Right hindlimb (tissue), 1 donor: ENCODE measurements around the gene PHF20.
"Not testable (repeated sequence)": the region's sequence is repeated elsewhere in the genome, so short reads cannot be mapped to it uniquely, and the experiment has no call there.

Experiments
- DNase-seq: peaks from one replicate; pipeline ENCODE4 v3.0.0-alpha.2; 2018

The PHF20 gene

DNA sequence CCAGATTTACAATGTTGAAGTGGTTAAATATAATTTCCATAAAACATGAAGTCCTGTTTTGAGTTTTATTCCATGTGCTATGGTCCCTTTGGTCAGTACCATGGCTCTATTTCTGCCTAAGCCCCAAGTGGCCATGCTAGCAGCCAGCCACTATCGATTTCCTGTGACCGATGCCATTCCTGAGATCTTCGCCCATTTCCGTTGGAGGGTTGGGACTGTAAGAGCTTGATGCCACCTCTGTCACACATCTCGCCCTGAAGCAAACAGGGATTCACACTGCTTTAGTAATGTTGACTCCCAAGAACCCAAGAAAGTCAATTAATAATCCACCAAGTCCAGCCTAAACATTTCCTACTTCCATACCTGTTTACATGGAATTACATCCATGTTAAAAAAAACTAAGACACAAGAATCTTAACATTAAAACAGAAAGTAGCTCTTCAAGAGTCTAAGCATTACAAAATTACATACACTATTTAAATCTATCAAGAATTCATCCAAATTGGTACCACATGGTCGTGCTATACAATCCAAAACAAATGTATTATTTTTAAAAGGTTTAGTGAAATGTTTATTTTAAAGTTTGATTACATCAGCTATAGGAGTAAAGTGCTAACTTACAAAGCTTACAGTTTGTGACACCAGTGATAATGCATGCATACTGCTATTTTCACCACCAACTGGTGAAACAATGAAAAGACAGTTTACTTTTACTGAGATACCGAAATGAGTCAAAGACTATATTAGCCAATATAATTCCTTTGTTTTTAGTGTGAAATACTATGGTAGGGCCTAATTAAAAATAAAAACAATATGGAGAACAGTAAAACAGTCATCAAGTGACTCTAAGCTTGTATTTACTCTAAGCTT lies 32.3 kb upstream of the PHF20 start:
- no peak for DNase-seq

DNA sequence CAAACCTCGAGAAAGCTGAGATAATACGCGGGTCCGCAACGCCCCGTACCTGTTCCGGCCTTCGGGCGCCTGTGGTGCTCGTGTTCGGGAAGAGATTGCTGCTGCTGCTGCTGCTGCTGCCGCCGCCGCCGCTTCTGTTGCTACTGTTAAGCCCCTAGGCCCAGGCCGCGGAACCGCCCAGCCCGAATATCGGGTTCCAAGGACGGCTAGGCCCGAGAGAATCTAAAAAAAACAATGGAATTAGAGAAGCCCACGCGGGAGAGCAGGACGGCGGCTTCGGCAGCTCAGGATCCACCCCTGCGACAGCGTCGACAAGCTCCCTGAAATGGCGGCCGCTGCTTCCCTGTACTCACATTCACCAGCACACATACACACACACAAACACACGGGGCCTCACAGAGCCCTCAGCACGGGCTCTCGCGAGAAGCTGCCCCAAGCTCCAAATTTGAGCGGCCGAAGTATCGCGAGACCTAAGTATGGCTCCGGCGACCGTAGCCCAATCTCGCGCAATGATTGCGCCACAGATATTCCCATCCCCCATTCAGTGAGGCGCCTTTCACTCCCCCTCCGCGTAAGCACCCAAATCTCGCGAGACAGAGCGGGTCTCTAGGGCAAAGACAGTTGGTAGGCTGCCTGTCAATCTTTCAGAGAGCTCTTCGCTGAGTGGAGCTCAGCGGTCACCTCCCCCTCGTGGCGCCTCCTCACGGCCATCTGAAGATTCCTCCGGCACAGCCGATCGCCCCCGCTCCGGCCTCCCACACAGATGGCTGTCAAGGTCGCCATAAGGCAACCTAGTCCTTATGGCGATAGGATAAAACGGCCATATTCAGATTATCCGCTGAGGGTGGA lies 29.7 kb upstream of the PHF20 start, which contains the start of gene RBM39:
TSS of gene RBM39 (minus strand) at position 369 of the 849 bp plus-strand sequence. CDS start 1,386 bp downstream, outside the sequence.
- DNase-seq, result peak; percentile 100

DNA sequence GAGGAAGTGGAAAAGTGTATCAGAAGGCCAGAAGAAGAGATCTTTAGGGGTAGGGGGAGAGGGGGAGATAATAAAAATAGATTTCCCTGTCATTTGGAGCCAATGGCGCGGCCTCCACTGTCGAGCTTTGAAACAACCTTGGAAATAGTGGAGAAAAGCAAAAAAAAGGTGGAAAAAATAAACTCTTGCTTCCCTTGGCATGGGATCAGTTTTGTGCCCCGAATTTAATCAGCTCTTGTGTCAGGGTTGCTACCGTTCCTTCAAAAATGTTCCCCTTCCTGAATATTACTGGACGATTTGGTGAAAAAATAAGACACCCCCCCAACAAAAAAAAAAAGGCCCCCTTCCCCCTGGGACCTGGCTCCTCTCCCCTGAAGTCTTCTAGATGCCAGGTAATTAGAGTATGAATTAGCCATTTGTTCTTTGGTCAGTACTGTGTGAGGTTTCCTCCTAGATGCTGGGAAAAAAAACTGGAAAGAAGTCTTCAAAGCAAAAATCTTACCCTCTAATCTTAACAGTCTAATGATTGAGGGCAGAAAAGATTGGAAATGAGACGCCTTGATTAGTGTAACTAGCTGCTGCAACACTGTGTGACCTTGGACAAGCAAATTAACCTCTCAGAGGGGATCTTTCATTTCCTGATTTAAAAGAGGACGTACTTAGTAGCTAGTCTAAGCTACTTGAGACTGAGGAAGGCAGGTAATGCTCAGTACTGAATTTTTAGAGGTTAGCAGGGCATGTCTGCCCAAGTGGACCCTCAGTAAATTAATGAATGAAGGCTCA lies 28.9 kb upstream of the PHF20 start:
- no peak for DNase-seq

DNA sequence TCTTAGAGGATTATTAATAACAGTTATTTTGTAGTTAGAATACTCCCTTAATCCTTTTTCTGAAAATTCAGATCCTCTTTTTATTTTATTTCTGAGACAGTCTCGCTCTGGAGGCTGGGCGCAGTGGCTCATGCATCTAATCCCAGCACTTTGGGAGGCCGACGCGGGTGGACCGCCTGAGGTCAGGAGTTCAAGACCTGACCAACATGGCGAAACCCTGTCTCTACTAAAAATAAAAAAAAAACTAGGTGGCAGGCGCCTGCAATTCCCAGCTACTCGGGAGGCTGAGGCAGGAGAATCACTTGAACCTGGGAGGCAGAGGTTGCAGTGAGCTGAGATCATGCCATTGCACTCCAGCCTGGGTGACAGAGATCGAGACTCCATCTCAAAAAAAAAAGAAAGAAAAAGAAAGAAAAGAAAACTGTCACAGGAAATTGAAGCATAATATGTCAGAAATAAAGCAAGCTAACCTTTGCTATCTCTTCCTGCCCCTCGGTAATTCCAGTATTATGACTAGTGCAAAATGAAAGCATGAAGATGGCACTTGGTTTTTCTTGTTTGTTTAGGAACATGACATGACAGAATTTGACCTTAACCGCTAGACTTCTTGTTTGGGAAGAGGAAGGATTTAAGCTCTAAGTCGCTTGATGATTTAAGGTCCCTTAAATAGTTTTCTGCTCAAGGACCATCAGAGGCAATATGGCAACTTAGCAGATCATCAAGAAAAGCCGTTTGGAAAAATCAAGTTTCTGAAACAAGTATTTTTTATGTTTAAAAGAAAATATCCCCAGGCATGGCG lies 27.9 kb upstream of the PHF20 start:
- DNase-seq, result no peak

DNA sequence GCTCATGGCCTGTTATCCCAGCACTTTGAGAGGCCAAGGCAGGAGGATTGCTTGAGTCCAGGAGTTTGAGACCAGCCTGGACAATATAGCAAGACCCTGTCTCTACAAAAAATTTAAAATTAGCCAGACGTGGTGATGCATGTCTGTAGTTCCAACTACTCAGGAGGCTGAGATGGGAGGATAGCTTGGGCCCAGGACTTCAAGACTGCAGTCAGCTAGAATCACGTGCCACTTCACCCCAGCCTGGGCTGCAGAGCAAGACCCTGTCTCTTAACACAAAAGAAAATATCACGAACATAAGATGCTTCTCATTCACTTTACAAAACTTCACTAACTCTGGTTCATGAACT lies 27.3 kb upstream of the PHF20 start:
- not testable (repeated sequence) for DNase-seq

DNA sequence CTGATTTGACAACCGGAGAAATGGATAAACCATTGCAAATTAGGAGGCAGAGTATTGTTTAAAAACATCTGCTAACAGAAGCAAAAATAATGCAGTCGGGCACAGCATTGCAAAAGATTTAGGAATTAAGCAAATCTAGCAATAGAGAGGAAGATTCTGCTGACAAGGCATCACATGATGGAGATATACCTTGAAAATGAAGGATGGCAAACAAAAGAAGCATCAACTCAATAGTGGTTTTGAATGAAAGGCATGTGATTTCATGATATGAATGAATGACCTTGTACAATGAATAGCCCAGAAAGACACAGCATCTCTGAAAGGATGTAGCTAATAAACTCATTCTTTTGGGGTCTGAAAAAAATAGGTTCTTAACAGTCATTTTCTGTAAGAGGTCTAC lies 21.2 kb upstream of the PHF20 start:
- no peak for DNase-seq

DNA sequence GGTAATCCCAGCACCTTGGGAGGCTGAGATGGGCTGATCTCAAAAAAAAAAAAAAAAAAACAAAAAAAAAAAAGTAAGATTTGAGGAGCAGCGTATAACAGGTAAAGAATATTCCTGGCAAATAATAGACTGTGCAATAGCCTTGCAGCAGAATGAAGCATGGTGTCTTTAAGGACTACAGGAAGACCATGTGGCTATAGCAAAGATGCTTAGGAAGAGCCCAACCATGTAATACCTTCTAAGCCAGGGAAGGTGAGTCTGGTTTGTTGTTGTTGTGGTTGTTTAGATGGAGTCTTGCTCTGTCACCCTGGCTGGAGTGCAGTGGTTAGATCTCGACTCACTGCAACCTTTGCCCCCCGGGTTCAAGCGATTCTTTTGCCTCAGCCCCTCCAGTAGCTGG lies 15.4 kb upstream of the PHF20 start:
- DNase-seq, result no peak

DNA sequence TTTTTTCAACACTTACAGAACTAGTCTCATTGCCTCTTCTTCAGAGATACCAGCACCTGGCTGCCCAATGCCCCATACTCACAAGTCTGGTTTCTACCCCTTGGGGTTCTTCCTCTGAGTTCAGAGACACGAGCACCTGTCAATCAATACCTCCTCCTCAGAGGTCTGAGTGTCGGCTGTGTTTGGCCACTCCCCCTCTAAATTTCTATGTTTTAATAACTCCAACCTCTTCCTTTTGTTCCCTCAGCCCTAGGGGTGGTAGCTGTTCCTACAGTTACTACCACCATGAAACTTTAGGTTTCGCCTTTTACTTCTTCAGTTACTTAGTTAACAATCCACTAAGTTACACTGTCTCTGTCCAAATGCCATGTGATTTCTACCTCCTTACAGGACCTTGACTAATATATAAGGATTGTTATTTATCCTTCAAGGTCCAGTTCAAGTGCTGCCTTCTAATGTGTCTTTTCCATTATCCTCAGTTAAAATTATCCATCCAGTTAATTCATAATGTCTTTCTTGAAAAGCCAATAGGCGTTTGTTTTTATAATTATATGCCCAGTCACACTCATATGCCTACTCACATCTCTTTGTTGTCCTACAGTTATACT lies 14.6 kb upstream of the PHF20 start:
- no peak for DNase-seq

DNA sequence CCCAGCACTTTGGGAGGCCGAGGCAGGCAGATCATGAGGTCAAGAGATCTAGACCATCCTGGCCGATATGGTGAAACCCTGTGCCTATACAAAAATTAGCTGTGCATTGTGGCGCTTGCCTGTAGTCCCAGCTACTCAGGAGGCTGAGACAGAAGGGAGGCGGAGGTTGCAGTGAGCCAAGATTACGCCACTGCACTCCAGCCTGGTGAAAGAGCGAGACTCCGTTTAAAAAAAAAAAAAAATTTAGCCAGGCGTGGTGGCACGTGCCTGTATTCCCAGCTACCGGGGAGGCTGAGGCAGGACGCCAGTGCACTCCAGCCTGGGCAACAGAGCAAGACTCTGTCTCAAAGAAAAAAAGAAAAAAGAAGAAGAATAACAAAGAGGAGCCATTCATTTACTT lies 10.3 kb upstream of the PHF20 start:
- DNase-seq, result not testable (repeated sequence)

DNA sequence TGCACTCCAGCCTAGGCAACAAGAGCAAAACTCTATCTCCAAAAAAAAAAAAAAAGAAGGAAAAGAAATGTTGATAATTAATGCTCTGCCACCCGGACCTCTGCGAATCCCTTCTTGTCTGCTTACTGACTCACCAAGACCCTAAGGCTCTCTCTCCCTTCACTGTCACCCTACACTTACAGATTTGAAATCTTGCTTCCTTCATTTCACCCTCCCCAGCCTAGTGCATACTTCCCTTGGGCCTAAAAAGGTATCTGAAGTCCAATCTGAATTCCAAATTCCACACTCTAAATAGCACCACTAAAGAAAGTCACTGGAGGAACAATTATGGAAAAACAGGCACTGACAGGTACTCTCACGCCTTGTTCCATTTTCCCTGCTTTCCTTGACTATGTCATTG lies 9.4 kb upstream of the PHF20 start:
- DNase-seq, result no peak

DNA sequence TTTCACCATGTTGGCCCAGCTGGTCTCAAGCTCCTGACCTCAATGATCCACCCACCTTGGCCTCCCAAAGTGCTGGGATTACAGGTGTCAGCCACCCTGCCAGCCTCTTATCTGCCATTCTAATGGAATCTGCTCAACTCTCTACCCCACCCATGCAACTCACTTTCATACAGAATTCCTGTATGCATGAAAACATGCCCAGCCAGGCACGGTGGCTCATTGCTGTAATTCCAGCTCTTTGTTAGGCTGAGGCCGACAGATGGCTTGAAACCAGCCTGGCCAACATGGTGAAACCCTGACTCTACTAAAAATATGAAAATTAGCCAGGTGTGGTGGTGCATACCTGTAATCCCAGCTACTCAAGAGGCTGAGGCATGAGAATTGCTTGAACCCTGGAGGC lies 6.9 kb upstream of the PHF20 start:
- not testable (repeated sequence) for DNase-seq

DNA sequence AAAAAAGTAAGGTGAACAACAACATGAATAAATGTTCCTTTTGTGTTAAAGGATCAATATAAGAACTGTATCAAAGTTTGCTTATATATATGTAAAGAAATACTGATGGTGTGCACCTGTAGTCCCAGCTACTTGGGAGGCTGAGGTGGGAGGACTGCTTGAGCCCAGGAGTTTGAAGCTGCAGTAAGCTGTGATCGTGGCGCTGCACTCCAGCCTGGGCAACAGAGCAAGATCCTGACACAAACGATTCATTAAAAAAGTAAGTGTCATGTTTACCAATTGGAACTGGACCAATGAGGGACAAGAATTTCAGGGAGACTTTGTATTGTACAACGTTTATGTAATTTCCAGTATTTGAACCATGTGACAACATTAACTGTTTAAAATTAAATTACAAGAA lies 5.0 kb upstream of the PHF20 start:
- no peak for DNase-seq

DNA sequence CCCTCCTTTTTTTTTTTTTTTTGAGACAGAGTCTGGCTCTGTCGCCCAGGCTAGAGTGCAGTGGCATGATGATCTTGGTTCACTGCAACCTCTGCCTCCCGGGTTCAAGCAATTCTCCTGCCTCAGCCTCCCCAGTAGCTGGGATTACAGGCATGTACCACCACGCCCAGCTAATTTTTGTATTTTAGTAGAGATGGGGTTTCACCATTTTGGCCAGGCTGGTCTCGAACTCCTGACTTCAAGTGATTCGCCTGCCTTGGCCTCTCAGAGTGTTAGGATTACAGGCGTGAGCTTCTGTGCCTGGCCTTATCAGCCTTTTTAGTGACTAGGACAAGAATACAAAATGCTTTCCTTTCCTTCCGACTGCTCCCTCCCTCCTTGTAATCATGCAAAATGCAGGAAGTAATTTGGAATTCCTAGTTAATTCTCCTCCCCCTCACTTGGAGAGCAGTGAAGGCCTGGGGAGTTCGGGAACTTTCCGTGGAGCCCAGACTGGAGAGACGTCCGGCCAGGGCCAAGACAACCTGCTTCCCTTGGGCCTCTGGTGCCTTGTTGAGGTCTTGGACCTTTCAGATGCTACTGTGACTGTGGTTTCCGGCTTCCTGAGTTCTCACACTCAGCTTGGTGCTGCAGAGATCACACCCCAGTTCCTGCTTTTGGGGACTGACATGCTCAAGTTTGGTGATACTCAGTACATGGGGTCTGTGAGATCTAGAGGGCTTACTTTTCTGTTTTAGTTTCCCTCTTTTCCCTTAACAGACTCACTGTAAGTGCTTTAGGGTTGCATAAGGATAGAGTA lies 3.9 kb upstream of the PHF20 start:
- peak; percentile 55 for DNase-seq

DNA sequence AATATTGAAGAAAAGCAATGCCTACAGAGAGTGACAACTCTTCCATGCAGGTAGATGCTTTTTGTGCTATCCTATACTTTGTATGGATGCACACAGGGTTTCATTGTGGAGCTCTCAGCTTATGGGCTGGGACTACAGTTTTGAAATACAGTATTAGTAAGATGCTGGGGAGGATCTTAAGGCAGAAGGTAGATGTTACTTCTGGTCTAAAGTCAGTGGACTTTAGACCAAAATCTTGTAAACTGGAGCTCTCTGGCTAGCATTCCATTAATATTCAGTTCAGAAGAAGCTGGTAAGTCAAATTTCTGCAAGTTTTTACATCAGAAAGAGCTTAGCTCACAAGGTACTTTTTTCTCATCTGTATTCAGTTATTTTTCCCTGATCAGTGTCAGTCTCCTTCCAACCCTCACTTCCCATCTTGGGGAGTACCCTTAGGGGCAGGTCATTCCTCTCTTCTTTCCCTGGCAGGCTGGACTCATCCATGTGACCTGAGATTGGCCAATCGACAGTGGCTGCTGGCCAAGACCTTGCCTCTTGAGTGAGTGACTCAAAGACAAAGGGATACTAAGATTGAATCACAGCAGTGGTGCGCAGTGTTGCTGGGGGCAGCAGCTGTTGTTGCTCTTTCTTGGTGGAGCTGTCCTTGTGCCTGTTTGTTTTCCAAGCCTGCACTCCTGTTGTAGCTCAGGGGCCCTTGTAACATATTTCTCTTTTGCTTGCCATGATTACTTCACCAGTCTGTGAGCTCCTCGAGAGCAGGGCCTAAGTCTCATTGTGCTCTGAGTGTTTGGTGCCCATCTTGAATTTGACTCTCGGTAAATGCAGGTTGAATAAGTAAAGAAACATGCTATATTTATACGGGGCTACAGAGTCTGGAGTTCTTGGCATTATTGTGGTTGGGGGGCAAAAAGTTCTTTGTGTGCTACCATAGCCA lies 2.8 kb upstream of the PHF20 start:
- peak; percentile 92 for DNase-seq

DNA sequence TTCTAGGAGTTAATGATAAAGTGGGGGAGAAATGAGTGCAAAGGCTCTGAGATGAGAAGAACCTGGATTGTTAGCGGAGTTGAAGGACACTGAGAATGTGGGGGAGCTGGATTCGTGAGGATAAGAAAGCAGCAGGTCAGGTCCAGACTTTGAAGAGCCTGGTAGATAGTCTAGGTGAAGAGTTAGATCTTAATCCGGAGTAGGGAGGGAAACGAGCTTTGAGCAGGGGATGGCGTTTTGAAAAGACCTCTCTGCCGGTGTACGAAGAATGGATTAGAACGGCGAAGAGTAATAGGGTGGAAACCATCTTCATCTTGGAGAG lies 487 bp upstream of the PHF20 start:
- no peak for DNase-seq

DNA sequence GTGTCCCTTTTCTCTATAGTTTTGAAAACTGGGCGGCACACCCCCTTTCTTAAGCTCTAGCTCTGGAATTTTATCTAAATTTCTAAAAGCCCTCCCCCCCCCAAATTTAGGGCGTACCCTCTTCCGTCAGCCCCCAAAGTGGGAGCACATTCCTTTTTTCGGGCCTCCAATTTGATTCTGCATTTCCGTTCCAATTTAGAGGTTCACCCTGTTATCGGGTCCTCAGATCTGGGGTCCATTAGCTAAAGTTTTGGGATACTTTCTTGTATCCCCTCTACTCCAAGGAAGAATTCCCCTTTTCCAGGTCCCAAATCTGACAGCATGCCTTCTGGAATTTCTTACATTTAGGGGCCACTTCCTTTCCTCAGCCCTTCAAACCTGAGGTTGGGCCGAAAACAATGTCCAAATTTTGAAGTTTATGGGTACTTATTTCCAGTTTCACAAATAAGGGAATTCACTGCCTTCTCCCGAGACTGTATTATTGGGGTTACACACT lies 796 bp downstream of the PHF20 start:
- no peak for DNase-seq

DNA sequence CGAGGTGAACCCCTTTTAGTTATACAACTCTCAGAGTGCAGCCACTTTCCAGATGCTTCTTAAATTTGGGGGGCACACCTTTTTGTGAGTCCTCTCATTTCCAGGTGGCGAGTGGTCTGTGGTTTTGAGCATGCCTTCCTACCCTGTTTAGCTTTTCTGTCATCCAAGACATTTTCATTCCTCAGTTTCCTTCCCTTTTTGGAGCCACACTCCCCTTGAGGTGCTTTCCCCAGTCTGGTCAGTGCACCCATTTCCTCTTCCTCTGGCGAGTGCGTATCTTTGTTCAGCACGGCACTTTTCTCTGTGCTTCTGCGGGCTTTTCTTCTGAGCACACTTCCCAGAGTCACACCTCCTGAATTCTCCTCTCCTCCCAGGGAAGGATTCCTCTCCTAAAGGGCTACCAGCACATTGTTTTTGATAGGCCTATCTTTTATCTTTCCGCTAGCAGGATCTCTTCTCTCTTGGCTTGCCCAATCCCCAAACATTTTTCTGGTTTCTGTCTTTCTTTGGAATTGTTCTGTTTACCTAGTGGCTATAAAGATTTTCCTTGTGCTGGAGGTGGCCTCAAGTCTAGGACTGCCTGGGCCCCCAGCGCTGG lies 1.4 kb downstream of the PHF20 start:
- no peak for DNase-seq

DNA sequence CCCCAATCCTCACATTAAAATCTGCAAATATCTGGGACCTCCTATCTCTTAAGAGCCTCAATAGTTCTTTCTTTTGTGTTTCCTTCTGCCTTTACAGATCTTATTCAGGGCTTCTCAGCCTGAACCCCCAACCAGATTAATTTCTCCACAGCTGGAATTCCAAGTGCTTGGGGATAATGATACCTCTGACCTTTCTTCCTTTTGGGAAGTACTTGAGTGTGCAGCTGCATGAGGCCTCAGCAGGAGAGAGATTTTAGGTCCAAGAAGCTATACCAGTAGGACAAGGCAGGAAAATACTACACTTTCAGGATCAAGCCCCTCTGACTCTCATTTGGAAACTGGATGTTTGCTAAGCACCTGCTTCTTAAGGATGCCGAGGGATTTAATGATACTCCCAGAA lies 2.6 kb downstream of the PHF20 start:
- DNase-seq, result peak; percentile 29

DNA sequence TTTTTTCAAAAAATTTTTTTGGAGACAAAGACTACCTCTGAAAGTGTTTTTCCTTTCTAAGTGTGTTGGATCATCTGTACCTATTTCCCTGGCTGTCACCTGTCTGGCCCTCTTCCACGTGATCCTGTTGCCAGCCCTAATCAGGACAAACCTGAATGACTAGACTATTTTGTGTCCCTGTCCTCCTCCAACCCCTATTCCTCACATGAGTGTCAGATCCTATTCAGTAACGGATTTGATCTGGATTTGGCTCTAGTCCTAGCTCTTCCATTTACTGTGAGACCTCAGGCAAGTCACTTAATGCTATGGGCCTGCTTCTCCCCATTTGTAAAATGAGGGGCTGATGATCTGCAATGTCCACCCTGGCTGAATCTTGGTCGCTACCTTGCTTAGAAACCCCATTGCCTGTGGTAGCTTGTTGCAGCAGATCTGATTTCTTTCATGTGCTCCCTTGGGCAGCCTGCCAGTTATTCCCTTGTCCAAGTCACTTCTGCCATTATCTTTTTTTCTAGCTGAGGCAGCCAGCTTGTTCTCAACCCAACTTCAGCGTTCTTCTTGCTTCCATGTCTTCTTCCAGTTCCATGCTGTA lies 4.8 kb downstream of the PHF20 start:
- peak; percentile 26 for DNase-seq
